GM12878 (cell line): ENCODE results near the gene TLL2. TPM values are rescaled to one million over a fixed set of nuclear protein-coding genes. Genes with fewer than 3 reads are reported as not detected.

Experiments
- ATAC-seq: fragments of 200-7000 bp; cut with Tn5 transposase; 3 replicates; pipeline ENCODE4 v1.9.1; 2020; ENCODE audit warnings: mild to moderate bottlenecking, moderate library complexity
- BruUV-seq: library from RNA; stranded (reverse); fragments of 400-500 nt; replicated peaks from 2 replicates; lab custom pipeline; 2021; lab: Mats Ljungman, UMichigan
- CTCF ChIA-PET: fragments of 300-600 bp; sonication (Branson Sonifier 250); formaldehyde crosslinking; extraction: SDS; loops from one replicate; lab custom pipeline; 2021; ENCODE audit warnings: inconsistent platforms; lab: Yijun Ruan, JAX
- POLR2A ChIA-PET: fragments of 350-600 bp; formaldehyde crosslinking; extraction: SDS; loops from one replicate; lab custom pipeline; 2021; ENCODE audit warnings: inconsistent platforms; lab: Charles Lee
- RAD21 ChIA-PET: fragments of 300-600 bp; sonication (Branson Sonifier 250); formaldehyde crosslinking; loops from one replicate; lab custom pipeline; 2023; ENCODE audit warnings: antibody characterized with exemption; ENCODE audit not compliant: unreplicated experiment; lab: Charles Lee
- SMC1A ChIA-PET: fragments of 300-600 bp; sonication (Branson Sonifier 250); formaldehyde crosslinking; loops from one replicate; lab custom pipeline; 2023; ENCODE audit not compliant: unreplicated experiment, uncharacterized antibody; lab: Charles Lee
- DNase-seq: peaks from one replicate; pipeline ENCODE4 v3.0.0-alpha.2; 2011; ENCODE audit warnings: low read depth, low spot score
- FAIRE-seq: peaks from 3 replicates; lab custom pipeline; 2011; peaks lifted over from hg19 to GRCh38; lab: Jason Lieb, UNC
- H2AFZ ChIP-seq: 2 replicates; pipeline ENCODE4 v1.6.0; 2011; ENCODE audit warnings: low read depth, low read length, control low read depth; ENCODE audit not compliant: control insufficient read depth
- H3K27ac ChIP-seq: 2 replicates; pipeline ENCODE4 v1.5.1; 2011; ENCODE audit warnings: control low read depth; ENCODE audit not compliant: control insufficient read depth, insufficient read depth
- H3K27me3 ChIP-seq, 2 experiments: replicated peaks in 1 of 2; 2 replicates each; pipeline versions ENCODE4 v1.6.0 to v1.6.1; 2011; ENCODE audit warnings: low read length in 1 of 2; ENCODE audit not compliant: control insufficient read depth in 2 of 2, insufficient read depth in 2 of 2
- H3K36me3 ChIP-seq, 2 experiments: 2 replicates each; pipeline ENCODE4 v1.5.1; 2011; ENCODE audit warnings: low read length in 1 of 2; ENCODE audit not compliant: control insufficient read depth in 2 of 2, insufficient read depth in 2 of 2
- H3K4me1 ChIP-seq: 2 replicates; pipeline ENCODE4 v1.6.1; 2011; ENCODE audit warnings: mild to moderate bottlenecking, low read length, moderate library complexity, mixed read lengths; ENCODE audit not compliant: control insufficient read depth, insufficient read depth
- H3K4me2 ChIP-seq: 2 replicates; pipeline ENCODE4 v1.6.0; 2011; ENCODE audit warnings: control low read depth; ENCODE audit not compliant: control insufficient read depth, insufficient read depth
- H3K4me3 ChIP-seq: fragments of 200-600 bp; sonication (generic); 2 replicates; pipeline ENCODE4 v1.5.1; 2016
- H3K79me2 ChIP-seq: 2 replicates; pipeline ENCODE4 v1.6.0; 2011; ENCODE audit warnings: low read length; ENCODE audit not compliant: control insufficient read depth, insufficient read depth
- H3K9ac ChIP-seq: 2 replicates; pipeline ENCODE4 v1.8.0; 2011; ENCODE audit warnings: low read length, control low read depth, mixed read lengths; ENCODE audit not compliant: control insufficient read depth, insufficient read depth
- H3K9me3 ChIP-seq: replicated peaks from 3 replicates; pipeline ENCODE4 v1.5.1; 2011; ENCODE audit warnings: mild to moderate bottlenecking, low read length; ENCODE audit not compliant: control insufficient read depth, insufficient read depth
- H4K20me1 ChIP-seq: 2 replicates; pipeline ENCODE4 v1.6.0; 2011; ENCODE audit not compliant: control insufficient read depth, insufficient read depth
- EED ChIP-seq: sonication (generic); IDR thresholded peaks from 2 replicates; pipeline ENCODE4 v1.6.1; 2016; ENCODE audit warnings: antibody characterized with exemption, low read depth
- MTA3 ChIP-seq: IDR thresholded peaks from 2 replicates; pipeline ENCODE4 v1.6.1; 2012; ENCODE audit warnings: low read length, inconsistent platforms, borderline replicate concordance
- NRF1 ChIP-seq: conservative IDR thresholded peaks from 2 replicates; pipeline ENCODE4 v1.6.1; 2011; ENCODE audit warnings: mild to moderate bottlenecking, low read depth, low read length, improper control_type of control experiment
- RAD21 ChIP-seq: IDR thresholded peaks from 2 replicates; pipeline ENCODE4 v1.6.1; 2011; ENCODE audit warnings: mild to moderate bottlenecking, low read depth, low read length, moderate library complexity; ENCODE audit not compliant: insufficient read depth
- SIN3A ChIP-seq: IDR thresholded peaks from 2 replicates; pipeline ENCODE4 v1.6.1; 2012; ENCODE audit warnings: low read depth, low read length, improper control_type of control experiment
- SMC3 ChIP-seq: IDR thresholded peaks from 2 replicates; pipeline ENCODE4 v1.6.1; 2011; ENCODE audit warnings: low read length, improper control_type of control experiment, borderline replicate concordance
- SREBF1 ChIP-seq: IDR thresholded peaks from 2 replicates; pipeline ENCODE4 v1.6.1; 2012; ENCODE audit warnings: mild to moderate bottlenecking, low read length
- WGBS: methylation state at CpG from one replicate; pipeline ENCODE4 v1.1.6; 2016; ENCODE audit warnings: low lambda C conversion rate; ENCODE audit not compliant: insufficient replicate concordance, insufficient coverage; ENCODE audit errors: missing lambda C conversion rate; 5-methylcytosine and 5-hydroxymethylcytosine counted together
- in situ Hi-C: fragments of 300-500 bp; cut with MboI; formaldehyde crosslinking; loops from 9 replicates; pipeline ENCODE4 v1.14.3; 2018; ENCODE audit warnings: mixed read lengths
- intact Hi-C: fragments of 100-400 bp; cut with micrococcal nuclease; formaldehyde crosslinking; loops from one replicate; pipeline ENCODE4 v1.14.2; 2022; ENCODE audit not compliant: unreplicated experiment
- polyA plus RNA-seq, 11 experiments: library from polyadenylated mRNA; depleted of rRNA in 4 of 11; unstranded in 6 of 11; stranded (reverse) in 5 of 11; fragments of >200 nt; fragmentation: Nextera tagmentation in 4 of 11; fragmentation: Illumina TruSeq in 1 of 11; extraction: Ambion mirVana in 4 of 11; extraction: Trizol in 1 of 11; gene quantifications; 1 replicate in 1 of 11; 2 replicates in 10 of 11; pipeline versions ENCODE4 v1.2.1 to v1.2.3, GENCODE V29; 2011 to 2016; ENCODE audit warnings: inconsistent platforms in 2 of 11, missing spikeins in 2 of 11, low read depth in 1 of 11
- total RNA-seq, 4 experiments: library from RNA; depleted of rRNA in 3 of 4; stranded (reverse); fragments of >200 nt in 3 of 4; fragmentation: Illumina TruSeq in 1 of 4; extraction: Trizol in 1 of 4; gene quantifications; 2 replicates each; pipeline versions ENCODE4 v1.2.1 to v1.2.3, GENCODE V29; 2013 to 2021
- TF ChIP-seq, protein P1 (sequence below): fragments of 450-650 bp; IDR thresholded peaks from 2 replicates; pipeline ENCODE4 v1.6.1; 2017; ENCODE audit warnings: mild to moderate bottlenecking, moderate library complexity
- TF ChIP-seq, protein P2 (sequence below): IDR thresholded peaks from 2 replicates; pipeline ENCODE4 v1.6.1; 2011; ENCODE audit warnings: low read depth, low read length, improper control_type of control experiment, borderline replicate concordance
- TF ChIP-seq, protein P3 (sequence below), 3 experiments: IDR thresholded peaks in 2 of 3; conservative IDR thresholded peaks in 1 of 3; 2 replicates each; pipeline ENCODE4 v1.5.1; 2011; ENCODE audit warnings: low read depth in 3 of 3, low read length in 3 of 3, mild to moderate bottlenecking in 3 of 3, control low read depth in 2 of 3, moderate library complexity in 2 of 3, inconsistent platforms in 1 of 3, mixed read lengths in 1 of 3; ENCODE audit not compliant: control insufficient read depth in 2 of 3, insufficient read depth in 1 of 3; ENCODE audit errors: extremely low read depth in 1 of 3
- TF ChIP-seq, protein P4 (sequence below): fragments of 450-650 bp; IDR thresholded peaks from 2 replicates; pipeline ENCODE4 v1.6.1; 2016; ENCODE audit warnings: mild to moderate bottlenecking

Gene TLL2
- total and polyA plus RNA-seq, 10 of the 15 experiments (the other 5 are each of a cell fraction or from before 2014, with no cell fraction given), result 0.02 to 2.1 (median 0.52) TPM

DNA sequence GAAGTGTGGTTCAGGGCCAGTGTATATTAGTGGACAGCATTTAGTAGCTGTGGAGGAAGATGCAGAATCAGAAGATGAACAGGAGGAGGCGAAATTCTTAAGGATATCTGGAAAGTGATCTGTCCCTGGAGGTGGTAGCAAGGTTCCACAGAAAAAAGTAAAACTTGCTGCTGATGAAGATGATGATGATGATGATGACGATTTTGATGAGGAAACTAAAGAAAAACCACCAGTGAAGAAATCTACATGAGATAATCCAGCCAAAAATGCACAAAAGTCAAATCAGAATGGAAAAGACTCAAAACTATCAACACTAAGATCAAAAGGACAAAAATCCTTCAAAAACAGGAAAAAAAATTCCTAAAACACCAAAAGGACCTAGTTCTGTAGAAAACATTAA is 46.8 kb upstream of the TLL2 start (continued):
- TF ChIP-seq, protein P1, sequence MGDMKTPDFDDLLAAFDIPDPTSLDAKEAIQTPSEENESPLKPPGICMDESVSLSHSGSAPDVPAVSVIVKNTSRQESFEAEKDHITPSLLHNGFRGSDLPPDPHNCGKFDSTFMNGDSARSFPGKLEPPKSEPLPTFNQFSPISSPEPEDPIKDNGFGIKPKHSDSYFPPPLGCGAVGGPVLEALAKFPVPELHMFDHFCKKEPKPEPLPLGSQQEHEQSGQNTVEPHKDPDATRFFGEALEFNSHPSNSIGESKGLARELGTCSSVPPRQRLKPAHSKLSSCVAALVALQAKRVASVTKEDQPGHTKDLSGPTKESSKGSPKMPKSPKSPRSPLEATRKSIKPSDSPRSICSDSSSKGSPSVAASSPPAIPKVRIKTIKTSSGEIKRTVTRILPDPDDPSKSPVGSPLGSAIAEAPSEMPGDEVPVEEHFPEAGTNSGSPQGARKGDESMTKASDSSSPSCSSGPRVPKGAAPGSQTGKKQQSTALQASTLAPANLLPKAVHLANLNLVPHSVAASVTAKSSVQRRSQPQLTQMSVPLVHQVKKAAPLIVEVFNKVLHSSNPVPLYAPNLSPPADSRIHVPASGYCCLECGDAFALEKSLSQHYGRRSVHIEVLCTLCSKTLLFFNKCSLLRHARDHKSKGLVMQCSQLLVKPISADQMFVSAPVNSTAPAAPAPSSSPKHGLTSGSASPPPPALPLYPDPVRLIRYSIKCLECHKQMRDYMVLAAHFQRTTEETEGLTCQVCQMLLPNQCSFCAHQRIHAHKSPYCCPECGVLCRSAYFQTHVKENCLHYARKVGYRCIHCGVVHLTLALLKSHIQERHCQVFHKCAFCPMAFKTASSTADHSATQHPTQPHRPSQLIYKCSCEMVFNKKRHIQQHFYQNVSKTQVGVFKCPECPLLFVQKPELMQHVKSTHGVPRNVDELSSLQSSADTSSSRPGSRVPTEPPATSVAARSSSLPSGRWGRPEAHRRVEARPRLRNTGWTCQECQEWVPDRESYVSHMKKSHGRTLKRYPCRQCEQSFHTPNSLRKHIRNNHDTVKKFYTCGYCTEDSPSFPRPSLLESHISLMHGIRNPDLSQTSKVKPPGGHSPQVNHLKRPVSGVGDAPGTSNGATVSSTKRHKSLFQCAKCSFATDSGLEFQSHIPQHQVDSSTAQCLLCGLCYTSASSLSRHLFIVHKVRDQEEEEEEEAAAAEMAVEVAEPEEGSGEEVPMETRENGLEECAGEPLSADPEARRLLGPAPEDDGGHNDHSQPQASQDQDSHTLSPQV, result no peak
- no peak for TF ChIP-seq EED
- TF ChIP-seq, protein P2, sequence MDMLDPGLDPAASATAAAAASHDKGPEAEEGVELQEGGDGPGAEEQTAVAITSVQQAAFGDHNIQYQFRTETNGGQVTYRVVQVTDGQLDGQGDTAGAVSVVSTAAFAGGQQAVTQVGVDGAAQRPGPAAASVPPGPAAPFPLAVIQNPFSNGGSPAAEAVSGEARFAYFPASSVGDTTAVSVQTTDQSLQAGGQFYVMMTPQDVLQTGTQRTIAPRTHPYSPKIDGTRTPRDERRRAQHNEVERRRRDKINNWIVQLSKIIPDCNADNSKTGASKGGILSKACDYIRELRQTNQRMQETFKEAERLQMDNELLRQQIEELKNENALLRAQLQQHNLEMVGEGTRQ, result no peak

DNA sequence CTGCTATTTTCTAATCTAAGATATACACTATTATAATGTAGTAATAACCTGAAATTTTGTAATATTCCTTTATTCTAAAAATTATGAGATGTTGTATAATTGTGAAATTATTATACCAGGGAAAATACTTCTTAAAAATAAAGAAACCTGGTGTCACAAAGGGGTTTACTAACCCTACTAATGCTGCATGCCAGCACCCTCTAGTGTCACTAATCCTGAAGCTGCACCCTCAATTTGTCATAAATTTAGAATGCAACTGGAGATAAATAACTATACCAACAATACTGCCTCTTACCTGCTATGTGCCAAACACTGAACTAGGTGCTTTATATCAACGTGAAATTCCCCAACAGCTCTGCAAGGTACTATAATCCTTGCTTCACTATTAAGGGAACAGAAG is 42.3 kb upstream of the TLL2 start:
- no peak for TF ChIP-seq SMC3
- TF ChIP-seq MTA3, result no peak
- TF ChIP-seq, protein P3, sequence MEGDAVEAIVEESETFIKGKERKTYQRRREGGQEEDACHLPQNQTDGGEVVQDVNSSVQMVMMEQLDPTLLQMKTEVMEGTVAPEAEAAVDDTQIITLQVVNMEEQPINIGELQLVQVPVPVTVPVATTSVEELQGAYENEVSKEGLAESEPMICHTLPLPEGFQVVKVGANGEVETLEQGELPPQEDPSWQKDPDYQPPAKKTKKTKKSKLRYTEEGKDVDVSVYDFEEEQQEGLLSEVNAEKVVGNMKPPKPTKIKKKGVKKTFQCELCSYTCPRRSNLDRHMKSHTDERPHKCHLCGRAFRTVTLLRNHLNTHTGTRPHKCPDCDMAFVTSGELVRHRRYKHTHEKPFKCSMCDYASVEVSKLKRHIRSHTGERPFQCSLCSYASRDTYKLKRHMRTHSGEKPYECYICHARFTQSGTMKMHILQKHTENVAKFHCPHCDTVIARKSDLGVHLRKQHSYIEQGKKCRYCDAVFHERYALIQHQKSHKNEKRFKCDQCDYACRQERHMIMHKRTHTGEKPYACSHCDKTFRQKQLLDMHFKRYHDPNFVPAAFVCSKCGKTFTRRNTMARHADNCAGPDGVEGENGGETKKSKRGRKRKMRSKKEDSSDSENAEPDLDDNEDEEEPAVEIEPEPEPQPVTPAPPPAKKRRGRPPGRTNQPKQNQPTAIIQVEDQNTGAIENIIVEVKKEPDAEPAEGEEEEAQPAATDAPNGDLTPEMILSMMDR (IDR thresholded peaks at IDR 0.05 in 2 of 3, conservative IDR thresholded peaks at IDR 0.05 in 1 of 3; ENCODE audit: control insufficient read depth in 2 of 3, extremely low read depth in 1 of 3, insufficient read depth in 1 of 3, low read depth in 3 of 3, low read length in 3 of 3), result peak; percentile 25 to 39 (median 38); a peak in 4 of 6 replicates
- TF ChIP-seq, protein P4, sequence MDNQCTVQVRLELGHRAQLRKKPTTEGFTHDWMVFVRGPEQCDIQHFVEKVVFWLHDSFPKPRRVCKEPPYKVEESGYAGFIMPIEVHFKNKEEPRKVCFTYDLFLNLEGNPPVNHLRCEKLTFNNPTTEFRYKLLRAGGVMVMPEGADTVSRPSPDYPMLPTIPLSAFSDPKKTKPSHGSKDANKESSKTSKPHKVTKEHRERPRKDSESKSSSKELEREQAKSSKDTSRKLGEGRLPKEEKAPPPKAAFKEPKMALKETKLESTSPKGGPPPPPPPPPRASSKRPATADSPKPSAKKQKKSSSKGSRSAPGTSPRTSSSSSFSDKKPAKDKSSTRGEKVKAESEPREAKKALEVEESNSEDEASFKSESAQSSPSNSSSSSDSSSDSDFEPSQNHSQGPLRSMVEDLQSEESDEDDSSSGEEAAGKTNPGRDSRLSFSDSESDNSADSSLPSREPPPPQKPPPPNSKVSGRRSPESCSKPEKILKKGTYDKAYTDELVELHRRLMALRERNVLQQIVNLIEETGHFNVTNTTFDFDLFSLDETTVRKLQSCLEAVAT, result no peak
- no peak for TF ChIP-seq NRF1
- no peak for TF ChIP-seq SIN3A
- peak; percentile 41; the same call in 1 of the 2 replicates for TF ChIP-seq RAD21
- TF ChIP-seq SREBF1, result no peak
- DNase-seq (no peak), FAIRE-seq (no peak), ATAC-seq (peak; percentile 44; the same call in 2 of the 3 replicates)
- BruUV-seq, result no TSS peak
- Histone ChIP-seq H3K27me3 (no peaks in the 10 kb centered on the region), H2AFZ (no peak overlapping the region), H3K9ac (no peak overlapping the region), H3K36me3 (peaks cover 3 to 38% of the 10 kb centered on the region in 2 experiments), H3K4me3 (no peak overlapping the region), H3K4me2 (no peak overlapping the region), H4K20me1 (no peaks in the 10 kb centered on the region), H3K4me1 (no peaks in the 10 kb centered on the region), H3K79me2 (no peaks in the 10 kb centered on the region), H3K9me3 (no peaks in the 10 kb centered on the region), H3K27ac (no peak overlapping the region)
- intact Hi-C loops, result no loop called here
- 93% methylated on average over 1 of the region's 1 CpG for WGBS
- in situ Hi-C loops, result no loop called here
- ChIA-PET RAD21 (interaction anchor here (0.5 kb wide), 1 partner anchor 155 kb away, joined by 3 read pairs; no protein-coding TSS in a partner anchor), CTCF (interaction anchor here (0.7 to 1.9 kb wide), 12 partner anchors 9 to 182 kb away, joined by 3 to 8 read pairs (median 3); no protein-coding TSS in a partner anchor), POLR2A (no interaction called here), SMC1A (interaction anchor here (1.0 to 1.1 kb wide), 2 partner anchors 10 to 469 kb away, joined by 3 to 4 read pairs; no protein-coding TSS in a partner anchor)
